ENCODE results near the gene PLXNB3.

Gene PLXNB3

DNA sequence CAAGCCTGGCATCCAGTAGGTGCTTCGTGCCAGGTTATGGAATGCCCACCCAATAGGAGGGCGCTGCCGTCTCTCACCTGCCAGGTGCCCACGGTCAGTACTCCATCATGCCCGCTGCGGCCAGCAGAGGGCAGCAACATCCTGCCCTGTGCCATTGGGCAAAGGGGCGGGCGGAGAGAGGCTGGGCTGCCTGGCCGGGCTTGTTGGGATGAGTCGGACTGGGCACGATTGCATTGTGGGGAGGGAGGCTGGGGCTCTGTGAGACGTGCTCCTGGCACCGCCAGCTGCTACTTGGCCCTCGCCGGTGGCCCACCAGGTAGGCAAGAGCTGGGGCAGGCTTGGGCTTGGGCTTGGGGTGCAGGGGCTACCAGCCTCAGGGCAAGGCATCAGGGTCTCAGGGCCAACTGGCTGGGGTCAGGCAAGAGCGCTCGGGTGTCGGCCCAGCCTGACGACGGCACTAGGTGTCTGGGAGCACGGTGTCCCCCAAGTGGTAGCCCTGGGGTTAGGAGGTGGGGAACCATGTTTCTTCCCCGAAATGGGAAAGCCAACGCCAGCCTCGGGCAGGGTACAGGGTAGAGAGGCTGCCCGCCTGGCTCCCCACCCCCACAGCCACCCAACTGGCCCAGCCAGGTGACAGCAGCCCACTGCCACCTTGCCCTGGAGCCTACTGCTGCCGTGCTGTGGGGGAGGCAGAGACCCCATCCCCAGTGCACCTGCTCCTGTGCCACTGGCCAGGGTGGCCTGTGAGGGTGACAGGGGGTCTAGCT is at the start of gene PLXNB3:
Gene PLXNB3 (plus strand): TSS at position 261 of the 767 bp plus-strand sequence. CDS start 1,287 bp downstream, outside the sequence.
- ChIA-PET CTCF (interaction anchor here (0.7 to 10.0 kb wide), 12 partner anchors 9 to 205 kb away, joined by 3 to 230 read pairs (median 4); partner anchors contain the start of genes ARHGAP4 and RENBP), POLR2A (no interaction called here)
- TF ChIP-seq, protein P1, sequence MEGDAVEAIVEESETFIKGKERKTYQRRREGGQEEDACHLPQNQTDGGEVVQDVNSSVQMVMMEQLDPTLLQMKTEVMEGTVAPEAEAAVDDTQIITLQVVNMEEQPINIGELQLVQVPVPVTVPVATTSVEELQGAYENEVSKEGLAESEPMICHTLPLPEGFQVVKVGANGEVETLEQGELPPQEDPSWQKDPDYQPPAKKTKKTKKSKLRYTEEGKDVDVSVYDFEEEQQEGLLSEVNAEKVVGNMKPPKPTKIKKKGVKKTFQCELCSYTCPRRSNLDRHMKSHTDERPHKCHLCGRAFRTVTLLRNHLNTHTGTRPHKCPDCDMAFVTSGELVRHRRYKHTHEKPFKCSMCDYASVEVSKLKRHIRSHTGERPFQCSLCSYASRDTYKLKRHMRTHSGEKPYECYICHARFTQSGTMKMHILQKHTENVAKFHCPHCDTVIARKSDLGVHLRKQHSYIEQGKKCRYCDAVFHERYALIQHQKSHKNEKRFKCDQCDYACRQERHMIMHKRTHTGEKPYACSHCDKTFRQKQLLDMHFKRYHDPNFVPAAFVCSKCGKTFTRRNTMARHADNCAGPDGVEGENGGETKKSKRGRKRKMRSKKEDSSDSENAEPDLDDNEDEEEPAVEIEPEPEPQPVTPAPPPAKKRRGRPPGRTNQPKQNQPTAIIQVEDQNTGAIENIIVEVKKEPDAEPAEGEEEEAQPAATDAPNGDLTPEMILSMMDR (IDR thresholded peaks at IDR 0.05; ENCODE audit: insufficient read depth, low read length, missing control alignments): peak; percentile 89
- peak; percentile 9 for DNase-seq (ENCODE audit: low read depth, low spot score)
- H3K4me3 ChIP-seq (ENCODE audit: low read depth, low read length): peak within 1 kb of the TSS; percentile 62

DNA sequence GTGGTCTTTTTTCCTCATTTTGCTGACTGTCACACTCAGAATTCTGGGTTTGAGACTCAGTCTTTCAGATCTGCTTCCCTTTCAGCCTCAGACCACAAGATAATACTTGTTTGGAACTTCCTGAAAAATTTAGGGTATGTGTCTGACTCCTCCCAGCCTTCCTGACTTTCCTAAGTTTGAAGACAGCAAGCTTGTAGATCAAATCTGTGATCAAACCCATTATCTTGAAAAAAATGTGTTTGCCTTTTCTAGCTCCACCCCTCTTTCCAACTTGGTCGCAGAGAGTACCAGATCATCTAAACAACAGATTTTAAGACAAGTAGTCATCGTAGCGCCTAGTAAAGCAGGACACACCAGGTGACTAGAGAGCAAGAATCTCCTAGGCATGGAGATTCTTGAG is 49.8 kb upstream of the PLXNB3 start:
- TF ChIP-seq, protein P1 (IDR thresholded peaks at IDR 0.05; ENCODE audit: insufficient read depth, low read length, missing control alignments): no peak
- CTCF ChIA-PET: interaction anchor here (0.9 kb wide), 1 partner anchor 105 kb away, joined by 3 read pairs; no protein-coding TSS in a partner anchor
- DNase-seq (ENCODE audit: low read depth, low spot score): no peak
- H3K4me3 ChIP-seq (ENCODE audit: low read depth, low read length): no peak overlapping the region
- POLR2A ChIA-PET: no interaction called here

DNA sequence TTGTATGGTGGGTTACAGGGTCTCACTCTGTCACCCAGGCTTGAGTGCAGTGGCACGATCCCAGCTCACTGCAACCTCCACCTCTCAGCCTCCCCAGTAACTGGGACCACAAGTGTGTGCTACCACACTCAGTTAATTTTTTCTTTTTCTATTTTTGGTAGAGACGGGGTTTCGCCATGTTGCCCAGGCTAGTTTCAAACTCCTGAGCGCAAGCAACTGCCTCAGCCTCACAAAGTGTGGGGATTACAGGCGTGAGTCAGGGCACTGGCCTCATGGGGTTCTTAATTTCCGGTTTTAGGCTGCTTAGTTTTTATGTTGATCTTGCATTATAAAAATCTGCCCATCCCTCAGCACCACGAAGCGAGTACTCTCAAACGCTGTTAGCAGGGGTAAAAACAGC is 46.6 kb upstream of the PLXNB3 start:
- CTCF ChIA-PET: interaction anchor here (1.9 kb wide), 1 partner anchor 9 kb away, joined by 6 read pairs; no protein-coding TSS in a partner anchor
- H3K4me3 ChIP-seq (ENCODE audit: low read depth, low read length): no peak overlapping the region
- DNase-seq (ENCODE audit: low read depth, low spot score): no peak
- POLR2A ChIA-PET: no interaction called here
- TF ChIP-seq, protein P1 (IDR thresholded peaks at IDR 0.05; ENCODE audit: insufficient read depth, low read length, missing control alignments): no peak

DNA sequence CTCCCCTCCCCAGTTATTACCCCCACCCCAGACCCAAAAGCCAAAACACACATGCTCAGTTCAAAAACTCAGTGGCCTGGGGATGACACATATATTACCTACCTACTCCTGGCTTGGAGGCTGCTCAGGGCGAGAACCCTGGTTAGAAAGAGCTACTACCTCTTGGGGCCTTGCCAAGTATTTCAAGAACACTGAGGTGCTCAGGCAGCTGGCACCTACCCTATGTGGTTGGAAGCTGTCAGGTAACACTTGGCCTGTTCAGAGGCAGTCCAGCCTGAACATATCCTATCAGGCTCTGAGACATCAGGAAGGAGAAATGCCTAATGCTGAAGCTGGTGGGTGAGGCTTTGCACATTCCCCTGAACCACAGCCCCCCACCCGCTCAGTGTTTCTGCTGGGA is 44.8 kb upstream of the PLXNB3 start:
- ChIA-PET POLR2A (no interaction called here), CTCF (interaction anchor here (2.8 kb wide), 1 partner anchor 11 kb away, joined by 12 read pairs; no protein-coding TSS in a partner anchor)
- TF ChIP-seq, protein P1 (IDR thresholded peaks at IDR 0.05; ENCODE audit: insufficient read depth, low read length, missing control alignments): no peak
- DNase-seq (ENCODE audit: low read depth, low spot score): no peak
- no peak overlapping the region for H3K4me3 ChIP-seq (ENCODE audit: low read depth, low read length)

DNA sequence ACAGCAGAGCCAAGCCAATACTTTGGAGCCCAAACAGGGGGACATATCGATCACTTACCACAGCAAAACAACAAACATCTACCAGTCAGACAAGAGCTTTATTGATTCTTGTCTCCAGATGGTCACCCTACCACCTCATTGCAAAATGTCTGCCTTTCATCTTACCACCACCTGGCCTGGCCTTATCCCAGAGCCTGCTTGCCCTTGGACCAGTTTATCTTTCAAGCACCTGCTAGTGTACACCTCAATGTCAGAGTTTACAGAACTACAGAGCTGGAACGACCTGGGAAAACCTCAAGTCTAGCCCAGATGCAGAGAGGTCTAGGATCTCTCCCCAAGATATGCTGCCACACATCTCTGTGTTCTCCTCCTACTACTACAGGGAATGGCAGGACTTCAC is 44.3 kb upstream of the PLXNB3 start:
- no peak for DNase-seq (ENCODE audit: low read depth, low spot score)
- POLR2A ChIA-PET: no interaction called here
- TF ChIP-seq, protein P1 (IDR thresholded peaks at IDR 0.05; ENCODE audit: insufficient read depth, low read length, missing control alignments): no peak
- CTCF ChIA-PET: interaction anchor here (1.4 to 2.8 kb wide), 2 partner anchors 9 to 11 kb away, joined by 5 to 12 read pairs; no protein-coding TSS in a partner anchor
- no peak overlapping the region for H3K4me3 ChIP-seq (ENCODE audit: low read depth, low read length)

DNA sequence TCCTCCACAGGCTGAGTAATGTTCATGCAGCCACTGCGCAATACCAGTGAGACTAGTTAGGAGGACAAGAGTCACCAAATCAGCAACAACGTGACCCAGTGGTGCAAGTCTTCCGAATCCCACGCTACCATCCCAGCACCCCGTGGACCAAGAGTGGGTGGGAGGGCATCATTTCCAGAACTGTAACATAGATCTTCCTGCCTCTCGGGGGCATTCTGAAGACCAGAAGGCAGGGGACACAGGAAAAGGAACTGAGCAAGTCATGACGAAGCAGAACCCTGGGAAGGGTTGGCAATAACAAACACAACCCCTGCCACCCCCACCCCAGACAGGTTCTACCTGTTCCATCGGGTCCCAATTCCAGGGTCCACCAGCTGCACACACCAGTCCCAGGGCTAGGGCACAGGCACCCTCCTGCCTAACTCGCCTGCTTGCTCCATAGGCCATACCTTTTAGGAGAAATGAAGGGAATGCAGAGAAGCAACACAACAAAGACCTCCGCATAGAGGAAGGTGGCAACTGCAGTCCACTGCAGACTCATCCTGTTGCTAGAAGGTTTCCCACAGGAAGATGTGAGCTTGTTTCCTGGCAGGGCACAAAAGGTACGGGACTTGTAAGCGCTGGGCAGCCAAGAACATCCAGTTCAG is 41.2 kb upstream of the PLXNB3 start:
- no peak for DNase-seq (ENCODE audit: low read depth, low spot score)

More for the DNA sequence above, 41.2 kb upstream of the PLXNB3 start:
- ChIA-PET POLR2A (no interaction called here), CTCF (interaction anchor here (2.8 kb wide), 1 partner anchor 14 kb away, joined by 12 read pairs; no protein-coding TSS in a partner anchor)
- H3K4me3 ChIP-seq (ENCODE audit: low read depth, low read length): peak overlapping the region; percentile 66
- TF ChIP-seq, protein P1 (IDR thresholded peaks at IDR 0.05; ENCODE audit: insufficient read depth, low read length, missing control alignments): no peak
